Activated T-cell treated with anti-CD3 and anti-CD28 coated beads for 48 hours (primary cell): ENCODE data around the gene SH3RF2.

Experiments used
- DNase-seq: peaks from one replicate; pipeline ENCODE4 v3.0.0-alpha.2; 2020; ENCODE audit warnings: low read depth

Gene SH3RF2

DNA sequence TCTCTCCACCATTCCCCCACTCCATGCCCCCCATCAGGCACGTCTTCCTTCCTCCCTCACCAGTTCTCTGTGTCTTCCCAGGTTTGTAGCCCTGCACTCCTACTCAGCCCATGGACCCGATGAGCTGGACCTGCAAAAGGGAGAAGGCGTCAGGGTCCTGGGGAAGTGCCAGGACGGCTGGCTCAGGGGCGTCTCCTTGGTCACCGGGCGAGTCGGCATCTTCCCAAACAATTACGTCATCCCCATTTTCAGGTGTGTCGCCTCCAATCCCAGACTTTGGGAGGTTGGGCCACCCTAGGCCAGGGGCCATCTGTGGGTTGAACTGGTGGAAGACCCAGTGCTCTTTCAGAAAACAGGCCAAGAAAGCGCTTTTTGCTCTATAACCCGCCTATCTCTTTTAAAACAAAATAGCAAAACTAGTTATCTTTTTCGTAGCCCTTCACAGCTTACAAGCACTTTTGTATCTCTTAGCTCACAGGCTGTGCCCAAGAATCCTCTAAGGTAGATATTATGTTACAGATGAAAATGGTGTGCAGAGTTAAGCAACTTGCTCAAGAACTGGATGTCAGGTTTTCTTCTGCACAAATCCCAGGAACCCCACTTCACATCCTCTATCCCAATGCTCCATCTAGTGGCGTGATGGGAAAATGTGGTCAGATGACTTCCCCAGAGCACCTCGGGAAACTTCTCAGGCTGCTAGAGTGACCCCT, 112.8 kb downstream of the SH3RF2 start:
- DNase-seq: peak; percentile 4

DNA sequence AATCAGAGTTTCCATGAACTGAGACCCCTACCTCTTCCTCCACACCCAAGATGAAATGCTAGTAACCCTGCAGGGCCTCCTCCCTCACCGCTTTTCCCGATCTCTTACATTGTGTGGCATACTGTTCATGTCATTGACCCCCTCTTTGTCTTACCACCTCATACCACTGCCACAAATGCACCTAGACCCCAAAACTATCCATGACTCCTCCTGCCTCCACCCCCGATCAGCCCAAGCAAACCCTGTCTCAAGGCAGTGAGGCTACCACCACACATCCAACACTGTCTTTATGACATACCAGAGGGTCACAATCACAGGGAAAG, 113.3 kb downstream of the SH3RF2 start:
- no peak for DNase-seq

DNA sequence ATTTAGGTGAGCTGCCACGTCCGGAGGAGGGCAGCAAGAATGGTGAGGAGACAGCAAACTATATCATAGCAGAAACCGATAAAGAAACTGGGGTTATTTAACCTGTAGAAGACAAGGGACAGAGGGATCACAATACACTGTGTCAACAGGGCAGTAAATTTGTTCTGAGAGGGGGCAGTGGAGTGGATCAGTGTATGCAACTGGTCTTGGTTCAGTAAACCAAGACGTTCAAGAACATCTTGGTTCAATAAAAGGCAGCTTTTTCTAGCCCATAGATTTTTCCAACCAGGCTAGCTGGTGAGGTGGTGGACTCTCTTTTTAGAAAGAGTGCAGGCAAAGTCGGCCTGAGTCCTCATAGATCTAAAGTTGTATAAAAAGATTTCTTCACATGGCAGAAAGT, 113.7 kb downstream of the SH3RF2 start:
- no peak for DNase-seq

DNA sequence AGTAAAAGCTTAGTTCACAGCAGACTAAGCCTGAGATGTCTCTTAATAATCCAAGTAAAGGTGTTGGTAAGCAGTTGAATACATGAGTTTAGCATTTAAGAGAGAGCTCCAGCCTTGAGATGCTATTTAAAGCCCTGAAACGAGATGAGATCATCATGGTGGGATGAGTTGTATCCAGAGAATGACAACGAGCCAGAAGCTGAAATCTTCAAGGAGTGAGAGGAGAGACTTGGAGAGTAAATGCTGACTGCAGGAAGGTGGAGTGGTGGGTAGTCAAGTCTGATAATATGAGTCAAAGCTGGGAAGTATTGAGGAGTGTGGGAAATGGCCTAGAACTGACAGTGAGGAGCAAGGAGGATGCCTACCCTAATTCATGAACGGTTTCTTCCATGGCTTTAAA, 115.3 kb downstream of the SH3RF2 start:
- no peak for DNase-seq

DNA sequence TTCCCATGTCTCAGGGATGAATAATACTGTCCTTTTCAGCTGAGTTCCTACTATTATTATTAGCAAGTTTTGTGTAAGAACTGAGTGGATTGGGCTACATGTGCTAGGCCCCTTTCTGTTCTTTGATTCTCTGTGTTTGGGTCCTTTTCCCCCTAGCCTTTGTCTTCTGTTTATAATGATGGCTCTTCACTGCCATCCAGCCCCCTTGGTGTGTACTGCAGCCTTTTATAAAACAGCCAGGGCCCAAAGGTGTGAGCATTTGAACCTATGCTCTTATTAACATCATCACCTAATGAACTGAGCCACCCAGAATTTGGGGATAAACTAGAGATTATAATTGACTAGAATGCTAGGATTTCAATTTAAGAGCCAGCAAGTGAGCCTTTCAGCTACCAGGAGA, 116.4 kb downstream of the SH3RF2 start:
- DNase-seq: no peak

DNA sequence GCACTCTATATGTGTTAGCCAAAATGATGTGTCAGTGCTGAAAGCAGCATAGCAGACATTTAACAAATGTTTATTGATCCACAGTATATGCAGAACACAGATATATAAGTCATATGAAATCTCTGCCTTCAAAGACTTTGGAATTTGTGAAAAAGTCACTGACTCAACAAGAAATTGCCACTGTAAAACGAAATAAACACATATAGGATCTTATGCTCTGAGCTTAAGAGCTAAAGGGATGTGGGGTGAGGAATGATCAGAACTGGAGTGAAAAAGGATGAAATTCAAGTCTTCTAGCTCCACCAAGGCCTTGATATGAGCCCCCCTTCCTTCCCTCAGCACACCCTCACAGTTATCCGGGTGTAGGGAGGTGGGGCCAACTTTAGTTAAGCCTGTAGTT, 119.1 kb downstream of the SH3RF2 start:
- DNase-seq: no peak

DNA sequence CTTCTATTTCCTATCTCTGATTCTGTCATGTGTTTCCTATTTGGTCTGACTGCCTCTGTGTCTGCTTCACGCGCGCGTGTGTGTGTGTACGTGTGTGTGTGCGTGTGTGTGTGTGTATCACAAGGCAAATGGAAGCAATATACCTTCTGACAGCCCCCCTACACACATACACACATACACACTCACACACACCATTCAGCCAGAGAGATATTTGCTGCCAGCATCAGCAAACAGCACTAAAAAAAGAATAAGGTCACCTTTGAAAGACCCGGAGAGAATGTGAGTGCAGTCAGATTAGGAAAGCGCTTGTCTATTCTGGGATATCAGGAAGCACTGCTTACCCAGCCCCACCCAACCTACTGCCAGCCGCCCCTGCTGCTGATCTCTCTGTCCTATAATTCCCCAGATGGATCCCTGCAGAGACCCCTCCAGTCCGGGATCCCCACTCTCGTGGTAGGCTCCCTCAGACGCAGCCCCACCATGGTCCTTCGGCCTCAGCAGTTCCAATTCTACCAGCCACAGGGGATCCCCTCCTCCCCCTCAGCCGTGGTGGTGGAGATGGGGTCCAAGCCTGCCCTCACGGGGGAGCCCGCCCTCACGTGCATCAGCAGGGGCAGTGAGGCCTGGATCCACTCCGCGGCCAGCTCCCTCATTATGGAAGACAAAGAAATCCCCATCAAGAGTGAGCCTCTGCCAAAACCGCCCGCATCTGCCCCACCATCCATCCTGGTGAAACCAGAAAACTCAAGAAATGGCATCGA, 123.3 kb downstream of the SH3RF2 start:
- DNase-seq: no peak

DNA sequence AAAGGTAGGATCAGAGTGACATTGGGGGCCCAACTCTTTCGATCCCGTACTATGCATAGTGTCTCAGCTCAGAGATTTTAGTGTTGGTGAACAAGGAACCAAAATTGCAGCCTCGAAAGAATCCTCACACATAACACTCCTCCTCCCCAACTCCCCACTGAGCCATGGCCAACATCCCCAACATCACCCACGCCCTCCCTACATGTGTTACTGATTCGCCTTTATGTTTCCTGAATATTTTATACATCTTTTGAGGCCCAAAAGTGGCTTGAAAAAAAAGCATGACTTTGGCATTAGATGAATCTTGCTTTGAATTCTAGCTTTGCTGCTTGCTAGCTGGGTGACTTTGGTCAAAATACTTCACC, 123.8 kb downstream of the SH3RF2 start:
- no peak for DNase-seq

DNA sequence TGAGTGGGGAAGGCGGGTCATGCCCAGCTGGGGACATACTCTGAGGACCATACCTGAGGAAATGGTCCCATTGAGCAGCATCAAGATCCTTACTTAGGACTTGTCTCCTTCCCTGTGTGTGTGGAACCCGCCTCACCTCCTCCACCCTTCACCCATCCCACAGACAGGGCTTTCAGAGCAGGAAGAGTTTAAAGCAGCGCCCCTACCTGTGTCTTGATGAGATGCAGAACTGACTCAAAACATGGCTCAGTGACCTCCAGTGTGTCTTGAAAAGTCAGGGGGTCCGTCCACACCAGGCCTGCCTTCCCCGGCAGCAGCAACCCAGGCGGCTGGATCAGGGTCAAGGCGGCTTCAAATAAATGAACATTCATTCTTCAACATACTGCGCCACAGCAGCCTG, 130.6 kb downstream of the SH3RF2 start:
- DNase-seq: no peak

DNA sequence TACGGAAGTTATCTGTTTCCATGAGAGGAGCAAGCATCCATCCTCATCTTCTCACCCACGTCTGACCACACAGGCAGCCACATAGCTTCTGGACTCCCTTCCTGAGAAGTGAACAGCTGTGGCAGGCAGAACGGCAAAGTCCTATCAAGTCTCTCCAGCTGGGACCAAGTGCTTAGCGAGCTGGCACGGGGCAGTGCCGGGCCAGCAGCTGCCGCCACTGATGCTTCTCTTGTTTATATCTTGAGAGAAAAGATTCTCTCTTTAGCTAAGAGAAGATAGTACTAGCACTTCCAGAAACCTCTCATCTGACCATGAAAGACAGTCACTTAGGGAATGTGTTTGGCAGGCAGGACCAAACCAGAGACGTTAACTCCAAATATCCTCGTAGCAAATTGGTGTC, 131.8 kb downstream of the SH3RF2 start:
- no peak for DNase-seq

DNA sequence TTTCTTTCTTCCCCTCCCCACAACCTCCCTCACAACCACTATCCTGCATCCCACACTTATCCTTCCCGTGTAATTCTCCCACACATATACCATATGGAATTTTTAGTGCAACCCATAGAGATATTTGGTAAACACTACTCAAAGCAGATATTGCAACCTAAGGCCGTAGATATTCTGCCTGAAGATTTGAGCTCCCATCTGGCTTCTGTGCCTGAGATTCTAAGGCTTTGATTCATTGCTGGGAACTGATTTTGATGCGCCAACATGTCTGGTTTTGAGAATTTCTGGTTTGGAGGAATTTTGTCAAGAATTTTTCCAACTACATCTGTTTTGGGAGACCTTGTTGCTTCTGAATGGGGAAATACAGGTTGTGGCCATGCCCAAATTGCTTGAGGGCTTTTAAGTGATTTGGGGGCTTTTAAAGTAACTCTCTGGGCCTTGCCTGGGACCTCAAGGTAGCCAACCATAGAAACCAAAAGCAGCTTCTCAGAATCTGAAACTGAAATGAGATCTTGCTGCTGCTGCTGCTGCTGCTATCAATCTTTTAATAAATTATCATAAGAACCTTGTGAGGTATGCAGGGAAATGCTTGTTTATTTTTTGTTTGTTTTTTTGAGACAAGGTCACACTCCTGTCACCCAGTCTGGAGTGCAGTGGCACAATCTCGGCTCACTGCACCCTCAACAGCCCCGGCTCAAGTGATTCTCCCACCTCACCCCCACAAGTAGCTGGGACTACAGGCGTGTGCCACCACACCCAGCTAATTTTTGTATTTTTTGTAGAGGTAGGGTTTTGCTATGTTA, 132.8 kb downstream of the SH3RF2 start:
- DNase-seq: no peak

DNA sequence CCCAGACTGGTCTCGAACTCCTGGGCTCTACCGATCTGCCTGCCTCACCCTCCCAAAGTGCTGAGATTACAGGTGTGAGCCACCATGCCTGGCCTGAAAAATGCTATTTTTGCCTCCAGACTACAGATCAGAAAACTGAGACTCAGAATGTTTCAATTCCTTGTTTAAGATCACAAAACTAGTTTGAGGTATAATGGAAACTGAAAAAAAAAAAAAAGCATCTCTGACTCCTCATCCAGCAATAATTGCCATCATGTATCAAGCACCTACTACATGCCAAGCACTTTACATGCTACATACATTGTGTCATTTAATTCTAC, 133.4 kb downstream of the SH3RF2 start:
- no peak for DNase-seq

DNA sequence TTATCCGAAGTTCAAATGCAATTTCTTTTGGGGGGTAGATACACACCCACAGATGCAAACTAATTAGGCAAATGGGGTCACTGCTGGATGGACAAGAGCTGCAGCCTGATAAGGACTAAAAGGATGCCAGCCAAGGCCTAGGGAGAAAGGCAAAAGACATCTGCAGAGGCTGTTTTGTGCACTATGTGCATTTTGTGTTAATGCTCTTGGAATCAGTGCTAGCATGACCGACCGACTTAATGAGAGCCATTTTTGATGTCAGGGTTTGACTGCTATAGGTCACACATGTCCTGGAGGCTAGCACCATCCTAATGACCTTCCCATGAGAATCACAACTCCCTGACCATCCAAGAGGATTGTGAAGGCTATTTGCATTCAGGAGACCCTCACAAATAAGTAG, 134.4 kb downstream of the SH3RF2 start:
- no peak for DNase-seq

DNA sequence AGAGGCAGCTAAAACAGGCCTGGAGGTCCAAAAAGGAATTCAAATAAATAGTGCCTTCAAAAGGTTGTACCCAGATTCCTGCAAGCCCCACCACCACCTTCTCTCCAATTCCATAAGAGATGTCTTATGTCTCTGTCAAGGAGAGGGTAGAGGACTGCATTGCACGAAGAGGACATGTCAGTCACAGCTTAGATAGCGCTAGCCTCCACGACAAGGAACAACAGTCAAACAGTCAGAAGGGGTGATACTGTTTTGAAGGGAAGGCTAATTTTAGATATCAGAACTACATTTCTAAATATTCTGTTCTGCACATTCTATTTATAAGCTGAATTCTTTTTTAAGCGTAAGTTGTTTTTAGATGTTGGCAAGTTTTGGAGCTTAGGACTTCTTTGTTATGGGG, 134.8 kb downstream of the SH3RF2 start:
- no peak for DNase-seq

DNA sequence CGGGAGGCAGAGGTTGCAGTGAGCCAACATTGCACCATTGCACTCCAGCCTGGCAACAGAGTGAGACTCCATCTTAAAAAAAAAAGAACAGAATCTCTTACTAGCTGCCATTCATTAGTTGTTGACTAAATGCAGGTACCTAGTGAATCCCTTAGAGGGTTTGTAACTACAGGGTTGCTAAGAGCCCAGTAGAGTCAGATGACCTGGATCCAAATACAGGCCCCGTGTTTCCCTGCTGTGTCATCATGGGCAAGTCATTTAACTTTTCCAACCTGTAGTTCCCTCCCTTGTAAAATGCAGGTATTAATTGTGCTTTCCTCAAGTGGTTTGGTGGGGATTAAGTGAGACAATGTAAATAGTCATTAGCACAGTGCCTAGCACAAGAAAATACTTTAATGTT, 136.2 kb downstream of the SH3RF2 start:
- no peak for DNase-seq

DNA sequence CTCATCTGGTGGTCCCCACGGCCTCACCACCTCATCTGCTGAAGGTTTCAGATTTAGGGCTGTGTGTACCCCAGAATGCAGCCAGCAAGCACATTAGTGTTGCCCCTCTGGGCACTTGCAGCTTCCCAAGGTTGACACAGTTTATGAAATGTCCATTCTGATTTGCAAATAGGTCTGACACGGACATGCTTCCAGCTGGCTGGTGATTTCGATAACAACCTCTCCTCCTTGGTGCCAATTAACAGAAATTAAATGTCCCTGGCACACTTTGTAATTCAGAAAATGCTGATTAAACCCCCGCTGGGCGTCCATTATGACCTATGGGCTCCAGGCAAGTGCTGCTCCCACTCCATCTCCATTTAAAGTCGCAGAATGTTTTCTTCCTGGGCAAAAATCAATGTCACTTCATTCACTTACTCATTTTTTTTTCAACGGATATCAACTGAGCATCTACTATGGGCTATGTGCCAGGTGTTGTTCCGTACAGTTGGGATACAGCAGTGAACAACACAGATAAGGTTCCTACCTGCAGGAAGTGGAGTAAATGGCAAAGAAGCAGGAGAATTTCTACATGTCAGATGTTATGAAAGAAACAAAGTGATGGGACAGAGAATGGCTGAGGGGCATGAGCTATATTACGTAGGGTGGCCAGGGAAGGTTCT, 137.0 kb downstream of the SH3RF2 start:
- no peak for DNase-seq

DNA sequence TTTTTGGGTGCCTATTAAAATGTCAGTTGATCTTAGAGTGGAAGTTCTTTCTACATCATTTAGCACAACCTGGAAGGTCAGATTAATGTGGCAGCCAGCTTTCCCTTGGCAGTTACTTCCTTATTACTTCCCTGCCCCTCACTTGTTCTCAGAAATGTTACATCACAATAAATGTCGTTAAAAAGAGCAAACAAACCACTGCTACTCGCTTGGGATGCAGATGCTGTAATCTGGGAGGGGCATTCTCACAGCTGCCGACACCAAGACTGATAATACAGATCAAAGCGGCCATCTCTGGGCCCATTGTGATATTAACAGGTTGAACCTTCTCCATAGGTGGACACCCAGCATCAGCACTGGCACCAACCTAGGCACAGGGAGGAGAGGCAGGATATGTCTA, 139.7 kb downstream of the SH3RF2 start:
- no peak for DNase-seq

DNA sequence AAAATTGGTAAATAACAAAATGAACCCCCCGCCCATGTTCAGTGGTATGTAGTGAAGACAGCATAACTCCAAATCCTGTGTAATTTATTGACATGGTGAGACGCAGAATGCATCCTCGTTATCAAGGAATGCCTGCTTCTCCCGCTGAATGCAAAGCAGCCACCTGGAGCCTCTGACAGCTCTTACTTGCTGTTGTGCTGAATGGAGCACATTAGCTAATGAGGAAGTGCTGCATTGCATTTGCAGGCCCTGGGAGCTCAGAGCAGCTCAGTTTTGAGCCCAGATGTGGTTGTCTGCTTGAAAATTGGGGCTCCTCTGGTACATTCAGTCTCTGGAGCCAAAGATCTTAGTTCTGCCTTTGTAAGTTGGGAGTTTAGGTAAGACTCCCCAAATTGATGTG, 140.1 kb downstream of the SH3RF2 start:
- no peak for DNase-seq

DNA sequence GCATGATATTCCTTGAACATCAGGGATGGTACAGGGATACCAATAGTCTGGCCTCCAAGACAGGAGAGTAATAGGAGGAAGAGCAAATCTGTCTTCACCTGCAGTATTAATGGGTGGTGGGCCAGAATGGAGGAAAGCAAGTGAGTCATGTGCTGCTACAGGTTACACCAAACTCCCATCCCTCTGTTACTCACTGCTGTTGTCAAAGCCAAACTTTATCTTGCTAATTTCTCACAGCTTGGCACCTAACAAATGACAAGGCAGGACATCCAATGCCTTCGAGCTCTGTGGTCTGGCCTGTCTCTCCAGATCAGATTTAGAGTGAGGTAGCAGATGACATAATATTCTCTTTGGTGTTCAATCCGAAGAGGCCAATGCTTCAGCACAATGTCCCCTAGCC, 142.2 kb downstream of the SH3RF2 start:
- no peak for DNase-seq

DNA sequence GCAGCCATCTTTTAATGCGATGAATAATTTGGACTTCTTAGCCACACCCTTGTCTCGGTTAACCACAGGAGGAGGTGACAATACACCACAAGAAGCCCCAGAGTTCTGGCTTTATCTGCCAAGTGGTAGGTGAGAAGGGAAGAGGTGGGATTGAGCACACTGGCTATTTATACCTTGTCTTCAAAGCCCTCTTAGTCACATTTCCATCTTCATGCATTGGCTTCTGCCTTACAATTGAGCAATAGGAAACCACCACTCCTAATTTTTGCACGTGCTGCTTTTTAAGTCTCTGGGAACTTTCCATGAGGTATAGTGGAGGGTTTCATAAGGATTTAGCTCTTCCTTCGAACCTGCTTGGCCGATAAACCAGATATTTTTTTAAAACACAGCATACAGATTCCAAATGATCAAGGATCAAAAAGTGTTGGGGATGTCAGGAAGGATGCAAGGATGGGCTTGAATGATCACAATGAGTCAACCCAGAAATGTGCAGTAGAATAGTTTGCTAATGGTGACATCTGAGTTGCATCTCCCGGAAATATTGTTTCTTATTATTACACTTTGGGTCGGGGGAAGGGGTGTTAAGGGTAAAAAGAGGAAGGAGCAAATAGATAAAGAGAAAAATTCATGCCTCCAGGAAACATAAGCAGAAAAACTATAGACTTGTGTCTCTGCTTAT, 143.5 kb downstream of the SH3RF2 start:
- peak; percentile 4 for DNase-seq

DNA sequence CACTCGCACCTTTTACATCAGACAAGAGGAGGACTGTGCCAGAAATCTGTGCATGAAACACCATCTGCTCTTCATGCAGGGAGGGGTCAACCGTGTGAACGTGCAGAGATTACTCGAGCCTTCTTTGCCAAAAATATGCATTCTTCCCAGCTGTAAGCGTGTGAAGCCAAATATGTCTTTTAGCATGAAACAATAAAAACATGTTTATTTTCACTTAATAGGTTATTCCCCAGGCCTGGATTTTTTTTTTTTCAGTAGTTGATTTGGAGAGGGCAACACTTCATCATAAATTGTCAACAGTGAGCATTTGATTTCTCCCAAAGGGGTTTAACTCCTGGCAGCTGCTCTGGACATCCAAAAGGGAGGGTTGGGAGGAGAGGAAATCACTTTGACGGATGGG, 145.2 kb downstream of the SH3RF2 start:
- DNase-seq: no peak

DNA sequence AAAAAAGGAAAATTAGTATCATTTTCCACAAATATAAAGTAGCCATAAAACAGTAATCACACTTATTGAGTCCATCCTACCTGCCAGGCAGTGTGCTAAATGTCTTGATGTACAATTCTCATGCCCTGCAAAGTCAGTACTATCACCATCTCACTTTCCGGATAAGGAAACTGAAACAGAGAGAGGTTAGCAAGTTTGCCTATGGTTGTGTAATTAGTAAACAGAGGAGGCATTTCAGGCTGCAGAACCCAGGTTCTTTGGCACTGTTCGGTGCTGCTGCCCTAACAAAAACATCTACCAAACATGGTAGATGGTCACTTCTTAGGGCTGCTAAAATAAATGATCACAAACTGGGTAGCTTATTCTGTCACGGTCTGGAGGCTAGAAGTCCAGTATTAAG, 146.4 kb downstream of the SH3RF2 start:
- DNase-seq: no peak
